ENCODE data around the gene DYNC2LI1.

GRCh38 chr2:43749583-43749982, 24.3 kb upstream of the DYNC2LI1 start:
- TF ChIP-seq, protein P1, sequence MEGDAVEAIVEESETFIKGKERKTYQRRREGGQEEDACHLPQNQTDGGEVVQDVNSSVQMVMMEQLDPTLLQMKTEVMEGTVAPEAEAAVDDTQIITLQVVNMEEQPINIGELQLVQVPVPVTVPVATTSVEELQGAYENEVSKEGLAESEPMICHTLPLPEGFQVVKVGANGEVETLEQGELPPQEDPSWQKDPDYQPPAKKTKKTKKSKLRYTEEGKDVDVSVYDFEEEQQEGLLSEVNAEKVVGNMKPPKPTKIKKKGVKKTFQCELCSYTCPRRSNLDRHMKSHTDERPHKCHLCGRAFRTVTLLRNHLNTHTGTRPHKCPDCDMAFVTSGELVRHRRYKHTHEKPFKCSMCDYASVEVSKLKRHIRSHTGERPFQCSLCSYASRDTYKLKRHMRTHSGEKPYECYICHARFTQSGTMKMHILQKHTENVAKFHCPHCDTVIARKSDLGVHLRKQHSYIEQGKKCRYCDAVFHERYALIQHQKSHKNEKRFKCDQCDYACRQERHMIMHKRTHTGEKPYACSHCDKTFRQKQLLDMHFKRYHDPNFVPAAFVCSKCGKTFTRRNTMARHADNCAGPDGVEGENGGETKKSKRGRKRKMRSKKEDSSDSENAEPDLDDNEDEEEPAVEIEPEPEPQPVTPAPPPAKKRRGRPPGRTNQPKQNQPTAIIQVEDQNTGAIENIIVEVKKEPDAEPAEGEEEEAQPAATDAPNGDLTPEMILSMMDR (IDR thresholded peaks at IDR 0.05), result no peak
- no peak for TF ChIP-seq POLR2A (IDR thresholded peaks at IDR 0.05)
